Fibroblast of skin of scalp (primary cell): ENCODE results near the gene RTTN.

Source experiments
- DNase-seq: peaks from one replicate; pipeline ENCODE4 v3.0.0-alpha.2; 2013

Gene RTTN

DNA sequence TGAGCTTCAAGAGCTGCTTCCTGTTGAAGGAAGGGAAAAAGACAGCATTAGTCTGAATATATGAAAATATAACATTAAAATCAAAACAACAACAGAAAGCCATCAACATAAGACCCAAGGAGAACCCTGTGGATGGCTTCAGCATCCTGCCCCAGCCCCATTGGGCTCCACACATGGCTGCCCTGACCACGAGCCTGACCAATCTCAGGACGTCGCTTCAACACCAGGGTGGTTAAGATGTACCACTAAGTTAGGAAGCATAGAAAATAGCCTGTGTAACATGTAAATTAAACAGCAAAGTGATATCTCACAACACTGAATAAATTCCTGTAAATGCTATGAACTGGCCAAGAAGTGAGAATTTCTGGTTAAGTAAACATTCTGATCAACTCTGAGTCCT lies 180.7 kb downstream of the RTTN start:
- DNase-seq = no peak

DNA sequence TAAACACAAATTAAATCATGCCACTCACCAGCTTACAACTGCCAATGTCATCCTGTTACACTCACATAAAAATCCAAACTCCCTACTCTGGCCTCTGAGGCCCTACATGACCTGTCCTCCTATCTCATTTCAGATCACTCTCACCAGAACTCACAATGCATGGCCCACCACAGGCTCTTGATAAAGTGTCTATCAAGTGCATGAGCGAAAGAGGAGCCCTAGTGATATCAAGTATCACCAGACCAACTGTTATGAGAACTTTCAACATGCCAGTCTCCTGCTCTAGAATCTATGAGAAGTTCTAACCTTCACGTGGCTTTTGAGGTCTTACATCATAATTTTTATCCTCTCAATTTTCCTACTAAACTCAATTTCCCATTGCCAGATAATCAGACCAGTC lies 181.4 kb downstream of the RTTN start:
- DNase-seq = no peak

DNA sequence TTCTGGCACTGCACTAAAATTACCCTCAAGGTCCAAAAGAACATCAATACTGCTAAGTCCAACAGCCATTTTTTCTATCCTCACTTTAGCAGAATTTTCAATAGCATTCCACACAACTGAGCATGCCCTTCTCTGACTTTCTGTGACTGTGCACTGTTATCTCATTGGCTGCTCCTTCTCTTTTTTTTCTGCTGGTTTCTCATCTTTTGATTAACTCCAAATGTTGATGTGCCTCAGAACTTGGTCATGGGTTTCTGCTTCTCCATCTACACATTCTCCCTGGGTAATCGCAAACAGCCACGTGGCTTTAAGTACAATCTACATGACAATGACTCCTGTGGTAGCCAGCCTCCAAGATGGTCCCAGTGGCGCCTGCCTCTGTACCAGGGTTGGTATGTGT lies 182.9 kb downstream of the RTTN start:
- DNase-seq = no peak

DNA sequence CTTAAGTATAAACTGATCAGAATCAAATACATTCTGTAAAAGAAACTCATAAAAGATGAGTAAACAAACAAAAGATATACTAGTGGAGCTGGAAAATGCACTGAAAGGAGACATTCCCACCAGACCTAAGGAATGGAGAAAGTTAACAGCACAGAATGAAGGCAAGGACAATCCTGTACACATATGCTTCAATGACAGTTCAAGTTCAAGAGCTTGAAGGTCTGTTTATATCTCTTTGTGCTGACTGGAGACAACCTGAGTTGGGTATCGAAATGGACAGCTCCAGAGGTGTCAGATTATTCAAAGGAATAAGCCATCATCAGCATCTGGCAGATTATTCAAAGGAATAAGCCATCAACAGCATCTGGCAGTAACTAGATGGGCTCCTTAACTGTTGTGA lies 184.0 kb downstream of the RTTN start:
- DNase-seq = no peak

DNA sequence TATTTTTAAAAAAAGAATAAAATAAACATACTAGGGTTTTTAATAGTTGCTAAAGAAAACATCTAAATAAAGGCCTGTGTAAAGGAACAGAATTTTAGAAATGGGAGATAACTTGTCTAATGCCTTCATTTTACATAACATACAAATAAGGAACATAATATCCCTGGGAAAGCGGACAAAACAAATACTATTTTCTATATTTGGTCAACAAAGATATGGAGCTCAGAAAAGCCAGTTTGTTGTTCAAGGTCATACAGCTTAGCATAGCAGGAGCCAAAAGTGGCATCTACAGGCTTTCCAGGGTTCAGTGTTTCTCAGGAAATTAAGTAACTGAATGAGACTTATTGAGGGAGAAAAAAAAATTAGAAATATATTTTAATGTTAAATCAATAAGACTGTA lies 184.4 kb downstream of the RTTN start:
- no peak for DNase-seq

DNA sequence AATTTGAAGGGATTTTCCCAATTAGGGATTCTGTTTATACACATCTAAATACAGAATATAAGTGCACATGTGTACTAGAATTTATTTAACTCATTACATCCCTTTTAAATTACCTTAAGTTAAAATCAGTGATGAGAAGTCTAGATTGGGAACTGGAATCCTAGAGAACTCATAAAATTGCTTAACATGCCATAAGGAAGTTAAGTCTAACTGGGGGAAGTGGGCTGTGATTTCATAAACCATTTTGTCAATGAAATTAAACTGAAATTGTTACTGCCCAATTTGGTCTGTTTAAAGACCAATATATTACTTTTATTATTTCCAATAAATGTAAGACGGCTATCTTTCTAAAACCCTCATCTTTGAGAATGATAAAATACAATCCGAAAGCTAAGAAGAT lies 185.5 kb downstream of the RTTN start:
- no peak for DNase-seq

DNA sequence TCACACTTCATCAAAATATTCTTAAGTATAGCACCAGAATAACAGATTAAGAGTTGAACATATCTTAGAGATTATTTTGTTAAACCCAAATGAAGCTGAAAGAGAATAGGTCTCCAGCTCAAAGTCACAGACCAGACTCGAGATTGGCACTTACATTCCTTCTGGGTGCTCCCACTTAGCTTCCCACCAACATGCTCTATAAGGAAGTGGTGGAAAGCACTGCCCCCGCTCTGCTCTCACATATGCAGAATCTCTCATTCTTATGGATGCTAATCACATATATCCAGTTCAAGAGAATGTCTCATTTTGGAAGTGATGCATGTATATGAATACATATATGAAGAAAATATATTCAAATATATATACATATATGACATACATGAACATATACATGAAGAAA lies 186.4 kb downstream of the RTTN start:
- DNase-seq = no peak

DNA sequence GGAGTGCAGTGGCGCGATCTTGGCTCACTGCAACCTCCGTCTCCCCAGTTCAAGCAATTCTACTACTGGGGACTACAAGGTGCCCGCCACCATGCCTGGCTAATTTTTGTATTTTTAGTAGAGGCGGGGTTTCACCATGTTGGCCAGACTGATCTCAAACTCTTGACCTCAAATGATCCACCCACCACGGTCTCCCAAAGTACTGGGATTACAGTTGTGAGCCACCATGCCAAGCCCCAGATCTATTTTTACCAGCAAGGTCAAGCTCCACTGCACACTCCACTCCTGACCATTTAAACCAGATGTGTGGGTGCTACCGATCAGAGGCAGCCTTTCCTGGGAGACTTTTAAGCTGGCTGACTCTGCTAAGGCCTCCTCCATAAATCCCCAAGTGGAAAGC lies 190.4 kb downstream of the RTTN start:
- DNase-seq = no peak

DNA sequence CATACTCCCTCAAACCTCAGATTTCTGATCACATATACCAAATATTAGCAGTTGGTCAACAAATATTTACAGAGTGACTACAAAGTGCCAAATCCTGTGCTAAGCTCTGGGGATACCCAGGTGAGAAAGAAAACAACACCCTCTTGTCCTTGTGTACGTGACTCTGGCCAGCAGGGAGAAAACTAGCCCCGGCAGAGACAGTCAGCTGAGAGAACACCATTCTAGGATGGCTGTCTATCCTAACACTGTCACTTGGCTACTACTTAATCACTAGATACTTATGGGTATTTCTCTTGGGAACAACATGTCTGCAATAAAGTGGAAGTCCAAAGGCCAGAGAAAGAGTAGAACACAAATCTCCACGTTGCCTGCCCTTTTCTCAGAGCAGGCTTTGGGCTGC lies 199.9 kb downstream of the RTTN start:
- no peak for DNase-seq

DNA sequence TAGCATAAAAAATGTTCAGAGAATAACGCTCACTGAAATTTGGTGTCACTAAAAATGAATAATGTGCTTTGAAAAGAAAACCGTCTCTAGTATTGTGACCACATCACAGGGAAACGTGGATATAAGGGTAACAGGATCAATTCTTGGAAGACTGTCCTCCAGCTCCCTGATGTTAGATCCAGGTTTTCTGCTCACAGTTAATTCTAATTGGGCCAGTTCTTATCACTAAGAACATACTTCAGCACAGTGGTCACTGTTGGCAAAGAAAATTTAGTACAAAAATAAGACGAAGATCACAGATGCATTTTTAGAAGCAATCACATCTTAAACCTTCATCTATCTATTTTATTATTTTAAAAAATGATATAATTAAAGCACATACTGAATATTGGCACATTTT lies 200.8 kb downstream of the RTTN start:
- DNase-seq = no peak

DNA sequence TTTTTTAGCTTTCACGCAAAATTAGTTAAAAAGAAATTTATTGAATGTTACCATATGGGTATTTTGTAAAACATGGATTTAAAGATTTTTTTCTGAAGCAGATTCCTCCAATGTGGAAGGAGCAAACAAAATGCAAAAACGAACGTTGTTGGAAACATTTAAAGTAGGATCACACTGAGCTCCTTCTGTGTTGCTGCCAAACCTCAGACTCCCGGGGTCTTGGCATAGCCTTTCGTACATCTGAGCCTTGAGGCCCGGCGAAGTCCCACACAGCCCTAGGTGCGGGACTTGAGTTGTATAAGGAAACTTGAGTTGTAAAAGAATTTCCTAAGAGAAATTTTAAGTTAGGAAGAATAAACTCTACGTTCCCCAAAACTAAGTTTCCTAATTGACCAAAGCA lies 205.8 kb downstream of the RTTN start:
- no peak for DNase-seq

DNA sequence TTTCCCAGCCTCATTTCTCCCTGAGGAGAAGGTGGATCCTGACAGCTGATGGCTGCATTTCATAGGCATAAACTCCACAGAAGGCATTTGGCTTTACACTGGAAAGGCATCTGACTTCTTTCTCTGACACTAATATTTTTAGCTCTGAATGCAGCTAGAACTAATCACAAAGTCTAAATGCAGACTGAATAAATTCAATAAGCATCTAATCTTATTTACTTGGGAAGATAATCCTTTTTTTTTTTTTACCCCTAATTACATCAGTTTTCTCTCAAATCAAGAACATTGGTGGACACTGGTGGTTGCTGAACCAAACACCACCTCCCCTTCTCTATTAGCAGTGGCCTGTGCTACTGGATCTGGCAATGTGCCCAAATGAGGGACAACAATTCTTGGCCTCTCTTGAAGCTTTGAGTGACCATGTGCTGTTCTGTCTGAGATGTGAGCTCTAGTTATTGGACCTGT lies 206.9 kb downstream of the RTTN start:
- DNase-seq = no peak

DNA sequence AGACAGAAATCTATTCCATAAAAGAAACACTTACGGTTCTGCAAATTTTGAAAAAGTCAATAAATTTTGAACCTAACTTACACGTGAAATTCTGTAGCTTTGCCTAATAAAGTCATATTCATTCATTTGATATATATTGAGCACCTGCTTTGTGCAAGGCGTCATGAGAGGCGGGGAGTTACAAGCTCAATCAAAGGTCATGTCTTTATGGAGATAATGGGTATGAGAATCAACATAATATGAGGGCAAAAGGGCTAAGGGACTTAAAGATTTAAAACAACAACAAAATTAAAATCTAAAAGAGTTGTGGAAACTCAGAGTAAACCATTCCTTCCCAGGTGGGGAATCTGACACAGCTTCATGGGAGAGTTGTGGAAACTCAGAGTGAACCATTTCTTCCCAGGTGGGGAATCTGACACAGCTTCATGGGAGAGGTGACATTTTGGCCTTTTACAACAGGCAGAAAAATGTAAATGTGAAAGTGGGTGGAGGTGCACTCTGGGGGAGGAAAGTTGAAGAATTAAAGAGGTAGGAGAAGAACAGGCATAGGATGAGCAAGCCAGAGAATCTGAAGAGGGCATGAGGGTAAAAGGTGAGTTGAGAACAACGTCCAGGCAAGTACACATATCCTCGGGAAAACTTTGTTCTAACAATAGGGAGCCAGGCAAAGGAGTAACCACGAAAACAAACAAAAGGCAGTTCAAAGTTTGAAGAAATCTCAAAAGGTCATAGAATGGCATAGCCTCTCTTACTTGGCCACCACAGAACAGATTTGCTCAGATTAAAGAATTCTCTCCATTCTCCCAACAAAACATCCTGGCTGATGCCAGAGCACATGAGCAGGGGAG lies 208.3 kb downstream of the RTTN start:
- no peak for DNase-seq

DNA sequence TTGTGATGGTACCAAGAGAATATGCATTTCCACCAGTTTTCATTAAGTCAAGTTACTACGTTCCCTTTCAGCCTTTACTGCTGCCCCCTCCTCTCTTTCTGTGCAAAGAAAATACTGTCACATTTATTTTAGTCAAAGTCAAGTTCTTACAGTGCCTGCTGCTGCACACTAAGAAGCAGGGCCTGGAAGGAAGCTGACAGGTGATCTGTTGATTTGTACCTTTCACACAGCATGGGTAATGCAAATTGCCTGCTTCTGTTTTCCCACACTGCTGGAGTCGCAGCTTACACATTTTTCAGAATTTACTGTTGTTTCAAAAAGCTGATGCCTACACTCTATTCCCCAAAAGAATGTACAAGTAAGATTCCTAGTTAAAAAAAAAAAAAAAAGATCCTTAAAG lies 209.1 kb downstream of the RTTN start:
- no peak for DNase-seq

DNA sequence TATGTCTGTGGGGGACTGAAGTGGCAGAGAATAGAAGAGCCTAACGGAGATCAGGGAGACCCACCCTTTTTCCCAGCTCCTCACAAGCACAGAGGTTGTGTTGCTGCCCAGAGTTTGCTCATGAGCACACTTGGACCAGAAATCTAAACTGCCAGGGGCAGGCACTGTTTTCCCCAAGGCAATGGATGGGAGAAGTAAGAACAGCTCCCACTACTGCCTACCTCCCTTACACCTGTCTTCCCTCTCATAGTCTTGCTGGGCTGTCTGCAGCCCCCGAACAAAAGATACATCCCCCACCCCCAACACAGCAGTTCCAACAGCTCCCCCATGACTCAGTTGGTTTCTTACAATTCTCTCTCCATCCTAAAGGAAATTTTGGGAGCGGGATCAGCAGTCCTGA lies 209.7 kb downstream of the RTTN start:
- DNase-seq = no peak

DNA sequence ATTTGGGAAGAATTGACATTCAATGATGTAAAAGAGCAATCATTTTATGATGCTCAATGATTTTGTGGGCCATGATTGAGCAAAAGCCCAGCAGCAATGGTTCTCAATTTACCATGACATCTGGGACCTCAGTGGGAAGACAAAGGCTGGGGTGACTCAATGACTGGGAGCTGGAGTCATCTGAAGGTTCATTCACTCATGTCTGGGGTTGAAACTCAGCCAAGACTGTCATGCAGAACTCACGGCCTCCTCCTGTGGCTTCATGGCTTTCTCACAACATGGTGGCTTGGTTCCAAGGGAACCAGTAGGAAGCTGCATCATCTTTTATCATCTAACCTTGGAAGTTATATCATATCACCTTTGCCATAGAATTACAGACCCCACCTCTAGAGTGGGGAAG lies 212.7 kb downstream of the RTTN start:
- DNase-seq = peak; percentile 39

DNA sequence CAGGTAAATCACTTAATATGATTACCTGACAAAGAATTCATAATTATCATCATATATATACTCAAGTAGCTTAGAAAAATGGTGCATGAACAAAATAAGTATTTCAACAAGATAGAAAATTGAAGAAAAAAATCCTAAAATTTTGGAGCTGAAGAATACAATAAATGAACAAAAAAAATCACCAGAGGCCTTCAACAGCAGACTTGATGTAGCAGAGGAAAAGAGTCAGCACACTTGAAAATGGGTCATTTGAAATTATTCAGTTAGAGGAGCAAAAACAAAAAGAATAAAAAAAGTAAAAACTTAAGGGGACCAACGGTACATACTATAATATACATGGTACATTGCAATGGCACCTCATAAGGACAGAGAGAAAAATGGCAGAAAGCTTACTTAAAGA lies 217.6 kb downstream of the RTTN start:
- no peak for DNase-seq

DNA sequence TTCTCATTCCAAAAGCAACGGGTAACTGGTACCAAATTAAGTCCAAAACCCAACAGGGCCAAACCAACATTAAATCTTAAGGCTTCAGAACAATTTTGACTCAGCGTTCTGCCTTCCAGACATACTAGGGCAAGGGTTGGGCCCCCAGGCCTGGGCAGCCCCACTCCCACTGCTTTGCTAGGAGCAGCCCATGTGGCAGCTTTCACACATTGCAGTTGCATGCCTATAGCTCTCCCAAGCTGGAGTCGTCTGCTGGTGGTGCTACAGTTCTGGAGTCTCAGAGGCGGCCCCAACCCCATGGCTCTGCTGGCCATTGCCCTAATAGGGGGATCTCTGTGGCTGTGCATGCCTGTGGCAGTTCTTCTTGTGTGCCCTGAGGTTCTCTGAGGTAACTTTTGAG lies 220.2 kb downstream of the RTTN start:
- DNase-seq = no peak

DNA sequence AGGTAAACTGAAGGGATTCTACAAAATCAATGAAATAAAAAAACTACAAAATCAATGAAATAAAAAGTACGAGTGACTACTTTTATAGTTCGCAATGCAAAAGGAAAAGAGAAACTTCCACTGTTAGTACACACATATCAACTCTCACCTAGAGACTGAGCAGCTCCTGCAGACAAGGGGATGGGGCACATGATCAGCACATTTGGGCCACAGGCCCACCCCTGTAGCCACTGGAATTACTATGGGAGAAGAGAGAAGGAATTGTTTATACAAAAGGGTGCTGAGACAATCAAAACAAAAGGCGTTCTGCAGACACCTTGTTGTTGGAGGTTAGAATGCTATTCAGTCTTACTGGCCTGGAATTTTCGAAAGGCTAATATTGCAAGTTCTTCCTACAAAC lies 223.1 kb downstream of the RTTN start:
- no peak for DNase-seq

DNA sequence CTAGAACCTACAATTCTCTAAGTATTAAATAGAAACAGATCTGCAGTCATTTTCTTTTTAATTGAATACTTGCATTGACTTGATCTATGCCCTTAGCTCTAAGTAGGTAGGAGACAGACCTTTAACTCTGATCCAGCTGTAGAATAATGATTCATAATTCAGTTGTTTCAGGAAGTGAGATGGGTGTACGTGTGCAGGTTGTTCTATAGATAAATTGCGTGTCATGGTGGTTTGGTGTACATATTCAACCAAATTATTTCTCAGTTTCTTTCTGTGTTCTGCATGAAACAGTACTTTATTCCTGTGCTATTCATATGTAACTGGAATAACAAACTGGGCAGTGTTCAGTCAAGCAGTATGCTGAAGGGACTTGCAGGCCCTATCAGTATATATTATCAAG lies 223.5 kb downstream of the RTTN start:
- no peak for DNase-seq

DNA sequence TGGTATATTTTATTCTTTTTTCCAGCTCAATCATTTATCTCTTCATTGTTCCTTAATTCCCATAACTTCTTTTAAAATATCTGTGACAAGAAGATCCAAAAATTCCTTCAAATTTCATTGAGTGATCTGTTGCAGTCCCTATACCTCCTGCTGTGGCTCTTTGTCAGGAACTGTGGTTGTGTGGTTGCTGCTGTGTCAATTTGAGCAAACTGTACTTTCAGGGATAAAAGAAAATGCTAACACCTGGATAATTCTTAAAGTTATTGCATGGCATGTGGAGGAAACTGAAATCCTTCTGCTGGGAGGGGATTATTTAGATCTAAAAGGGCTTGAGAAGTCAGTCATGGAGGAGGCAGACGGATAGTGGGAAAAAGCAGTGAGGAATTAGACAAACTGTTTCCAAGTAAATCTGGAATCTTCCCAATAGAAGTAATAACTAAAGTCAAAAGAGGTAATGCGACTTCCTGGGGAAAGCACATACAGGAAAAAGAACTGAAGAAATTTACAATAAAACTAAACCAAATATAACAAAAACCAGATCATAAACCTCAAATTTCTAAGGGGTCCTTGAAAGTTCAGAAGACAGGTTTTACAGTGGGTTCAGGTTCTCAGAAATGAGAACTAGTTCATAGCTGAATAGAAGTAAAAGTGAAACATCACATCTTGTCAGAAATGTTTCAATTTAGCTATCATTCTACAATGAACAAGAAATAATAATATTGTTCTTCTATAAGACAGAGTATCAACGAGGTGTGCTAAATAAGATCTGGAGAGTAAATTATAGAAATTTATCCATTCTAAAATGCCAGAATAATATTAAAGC lies 224.3 kb downstream of the RTTN start:
- DNase-seq = no peak

DNA sequence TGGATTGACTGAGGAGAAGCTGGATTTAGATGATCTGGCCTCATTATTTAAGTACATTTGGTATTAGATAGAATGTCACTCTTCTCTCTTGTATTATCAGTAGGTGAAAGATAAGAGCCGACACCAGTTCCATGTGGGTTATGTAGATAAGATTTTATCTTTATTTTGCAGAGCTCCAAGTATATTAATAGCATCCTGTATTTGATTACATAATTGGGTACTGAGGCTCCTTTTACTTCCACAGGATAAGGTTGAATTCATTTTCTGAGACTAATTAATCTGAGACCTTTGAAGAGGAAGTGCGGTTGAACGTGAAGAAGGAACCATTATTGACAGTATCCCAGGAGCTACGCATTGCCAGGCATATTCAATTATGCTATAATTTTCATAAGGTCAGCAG lies 225.0 kb downstream of the RTTN start:
- DNase-seq = no peak

DNA sequence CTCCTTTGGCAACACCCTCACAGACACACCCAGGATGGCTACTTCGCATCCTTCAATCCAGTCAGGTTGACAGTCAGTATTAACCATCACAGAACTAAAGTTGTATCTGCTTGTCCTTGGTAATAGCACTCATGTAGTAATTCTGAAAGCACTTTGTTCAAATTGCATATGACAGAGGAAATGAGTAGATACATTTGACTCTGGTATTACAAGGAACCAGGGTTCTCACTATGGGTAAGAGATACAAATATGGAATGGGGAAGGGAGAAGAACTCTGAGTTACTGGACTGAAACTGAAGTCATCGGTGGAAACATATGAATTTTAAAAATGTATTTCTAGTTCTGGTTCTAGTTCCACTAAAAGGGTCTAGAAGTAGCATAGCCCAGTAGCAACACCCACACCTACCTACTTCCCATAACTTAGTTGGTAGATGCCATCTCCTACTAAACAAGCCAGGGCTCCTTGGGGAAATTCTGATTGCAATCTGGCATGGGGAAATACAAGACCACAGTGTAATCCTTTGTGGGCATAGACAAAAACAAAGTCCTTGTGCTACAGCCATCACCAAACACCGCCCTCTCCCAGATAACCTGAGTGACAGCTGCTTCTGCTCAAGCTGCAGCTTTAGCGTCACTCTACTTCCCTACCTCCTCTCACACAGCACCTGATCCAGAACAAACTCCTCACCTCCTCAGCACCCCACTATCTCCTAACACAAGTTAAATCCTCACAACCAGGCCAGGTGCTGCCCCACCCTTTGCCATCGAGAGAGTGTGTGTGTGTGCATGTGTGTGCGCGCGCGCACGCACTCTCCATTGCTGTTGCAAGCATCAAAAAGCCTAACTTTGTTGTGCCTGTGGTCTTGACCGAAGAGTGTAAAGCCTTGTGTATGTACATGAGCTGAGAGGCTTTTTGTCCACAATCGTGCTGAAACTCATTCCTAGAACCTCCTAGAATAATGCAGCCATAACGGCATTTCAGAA lies 226.5 kb downstream of the RTTN start:
- no peak for DNase-seq
